Adipocyte (in vitro differentiated cells): ENCODE results near the gene ATP1B1.

Experiments used
- DNase-seq: peaks from one replicate; pipeline ENCODE4 v3.0.0-alpha.2; 2015; ENCODE audit warnings: low read depth
- H3K27me3 ChIP-seq: replicated peaks from 2 replicates; pipeline ENCODE4 v1.7.0; 2013; ENCODE audit warnings: mild to moderate bottlenecking, low read length, moderate library complexity; ENCODE audit not compliant: control insufficient read depth, insufficient read depth
- H3K36me3 ChIP-seq: 2 replicates; pipeline ENCODE4 v1.7.0; 2013; ENCODE audit warnings: low read length, mild to moderate bottlenecking, moderate library complexity; ENCODE audit not compliant: control insufficient read depth, insufficient read depth, severe bottlenecking
- H3K4me1 ChIP-seq: 2 replicates; pipeline ENCODE4 v1.7.0; 2013; ENCODE audit warnings: mild to moderate bottlenecking, low read length, moderate library complexity; ENCODE audit not compliant: control insufficient read depth, insufficient read depth
- H3K4me3 ChIP-seq: 2 replicates; pipeline ENCODE4 v1.7.0; 2013; ENCODE audit warnings: mild to moderate bottlenecking, low read length, moderate library complexity
- H3K9ac ChIP-seq: 2 replicates; pipeline ENCODE4 v1.7.0; 2013; ENCODE audit warnings: mild to moderate bottlenecking, low read length, moderate library complexity
- H3K9me3 ChIP-seq: 2 replicates; pipeline ENCODE4 v1.7.0; 2013; ENCODE audit warnings: mild to moderate bottlenecking, low read length, moderate library complexity; ENCODE audit not compliant: control insufficient read depth

ATP1B1 gene

GRCh38 chr1:169108863-169109560 is 2.5 kb downstream of the ATP1B1 start:
- no peaks in the 10 kb centered on the region for H3K9me3 ChIP-seq
- H3K4me3 ChIP-seq: no peak overlapping the region
- H3K9ac ChIP-seq: no peak overlapping the region
- H3K4me1 ChIP-seq: peaks cover 20% of the 10 kb centered on the region
- H3K36me3 ChIP-seq: peaks cover 13% of the 10 kb centered on the region
- no peaks in the 10 kb centered on the region for H3K27me3 ChIP-seq
- DNase-seq: no peak

GRCh38 chr1:169109561-169110134 is 3.2 kb downstream of the ATP1B1 start:
- peak overlapping the region; percentile 19 for H3K4me3 ChIP-seq
- peak; percentile 83 for DNase-seq

GRCh38 chr1:169110236-169110635 is 3.7 kb downstream of the ATP1B1 start:
- H3K4me3 ChIP-seq: peak overlapping the region; percentile 19
- no peak for DNase-seq

More at GRCh38 chr1:169109561-169110134, 3.2 kb downstream of the ATP1B1 start:
- H3K4me1 ChIP-seq: peaks cover 22% of the 10 kb centered on the region
- peaks cover 15% of the 10 kb centered on the region for H3K36me3 ChIP-seq
- no peaks in the 10 kb centered on the region for H3K27me3 ChIP-seq
- H3K9me3 ChIP-seq: no peaks in the 10 kb centered on the region
- no peak overlapping the region for H3K9ac ChIP-seq

GRCh38 chr1:169110689-169111447 is 4.4 kb downstream of the ATP1B1 start:
- no peak overlapping the region for H3K9ac ChIP-seq
- no peaks in the 10 kb centered on the region for H3K27me3 ChIP-seq
- H3K4me1 ChIP-seq: peaks cover 22% of the 10 kb centered on the region
- H3K9me3 ChIP-seq: no peaks in the 10 kb centered on the region
- DNase-seq: peak; percentile 60
- H3K36me3 ChIP-seq: peaks cover 15% of the 10 kb centered on the region
- H3K4me3 ChIP-seq: no peak overlapping the region

More at GRCh38 chr1:169110236-169110635, 3.7 kb downstream of the ATP1B1 start:
- Histone ChIP-seq H3K27me3 (no peaks in the 10 kb centered on the region), H3K4me1 (peaks cover 22% of the 10 kb centered on the region), H3K9me3 (no peaks in the 10 kb centered on the region), H3K9ac (no peak overlapping the region), H3K36me3 (peaks cover 15% of the 10 kb centered on the region)

- no peak overlapping the region for H3K4me3 ChIP-seq
- H3K4me1 ChIP-seq: peaks cover 22% of the 10 kb centered on the region
- H3K36me3 ChIP-seq: peaks cover 15% of the 10 kb centered on the region
- no peak for DNase-seq
- no peak overlapping the region for H3K9ac ChIP-seq
- no peaks in the 10 kb centered on the region for H3K27me3 ChIP-seq
- H3K9me3 ChIP-seq: no peaks in the 10 kb centered on the region
Measured at GRCh38 chr1:169111472-169111871, 5.0 kb downstream of the ATP1B1 start.

DNA sequence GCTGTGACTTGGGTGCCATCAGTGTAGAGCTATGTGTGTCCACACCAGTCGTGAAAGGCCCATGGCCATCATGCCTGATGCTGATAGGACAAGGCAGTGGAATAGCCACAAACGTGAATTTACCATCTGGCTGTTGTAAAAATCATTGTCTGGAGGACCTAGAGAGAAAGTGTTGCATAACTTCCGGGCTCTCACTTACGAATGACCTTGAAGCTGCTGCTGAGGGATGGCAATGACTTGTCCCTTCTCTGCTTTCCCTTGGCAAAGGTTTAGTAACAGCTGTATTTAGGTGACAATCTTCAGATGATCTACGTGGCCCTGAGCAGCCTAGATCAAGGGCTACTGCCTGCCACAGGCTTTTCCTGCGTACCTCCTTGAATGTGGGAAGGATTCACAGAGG is 5.8 kb downstream of the ATP1B1 start:
- no peaks in the 10 kb centered on the region for H3K9me3 ChIP-seq
- DNase-seq: no peak
- H3K4me1 ChIP-seq: peaks cover 22% of the 10 kb centered on the region
- H3K36me3 ChIP-seq: peaks cover 17% of the 10 kb centered on the region
- H3K9ac ChIP-seq: no peak overlapping the region
- no peak overlapping the region for H3K4me3 ChIP-seq
- H3K27me3 ChIP-seq: no peaks in the 10 kb centered on the region

DNA sequence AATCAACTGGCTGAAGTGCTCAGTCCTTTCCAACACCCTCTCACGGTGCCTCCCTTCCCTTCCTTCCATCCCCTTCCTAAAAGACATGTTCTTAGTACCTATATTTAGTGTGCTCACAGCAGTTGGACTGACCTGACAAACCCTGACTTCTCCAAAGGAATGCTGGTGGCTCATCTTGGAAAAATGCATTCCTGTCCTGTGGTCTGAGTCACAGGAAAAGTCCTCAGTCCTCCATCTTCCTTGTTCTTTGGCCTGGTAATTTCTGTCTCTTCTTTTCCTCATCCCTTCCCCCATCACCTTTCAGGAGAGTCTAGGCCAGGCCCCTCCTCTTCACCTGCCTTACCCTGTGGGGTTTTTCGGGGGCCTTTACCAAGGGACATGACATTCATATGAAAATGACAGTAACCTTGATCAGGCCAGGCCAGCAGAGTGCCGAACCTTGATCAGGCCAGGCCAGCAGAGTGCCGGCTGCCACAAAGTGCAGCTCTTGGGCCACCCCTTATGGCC is 7.2 kb downstream of the ATP1B1 start:
- Histone ChIP-seq H3K36me3 (peaks cover 22% of the 10 kb centered on the region), H3K4me1 (peaks cover 22% of the 10 kb centered on the region), H3K9ac (peak overlapping the region; percentile 36), H3K27me3 (no peaks in the 10 kb centered on the region), H3K9me3 (no peaks in the 10 kb centered on the region), H3K4me3 (no peak overlapping the region)
- peak; percentile 69 for DNase-seq

- Histone ChIP-seq H3K36me3 (peaks cover 22% of the 10 kb centered on the region), H3K4me3 (no peak overlapping the region)
Measured at GRCh38 chr1:169115891-169116585, 9.5 kb downstream of the ATP1B1 start.

GRCh38 chr1:169117014-169117413 is 10.5 kb downstream of the ATP1B1 start:
- Histone ChIP-seq H3K4me3 (no peak overlapping the region), H3K4me1 (peaks cover 8% of the 10 kb centered on the region), H3K9ac (no peak overlapping the region), H3K9me3 (no peaks in the 10 kb centered on the region), H3K36me3 (peaks cover 14% of the 10 kb centered on the region), H3K27me3 (no peaks in the 10 kb centered on the region)
- DNase-seq: no peak

More at GRCh38 chr1:169115891-169116585, 9.5 kb downstream of the ATP1B1 start:
- Histone ChIP-seq H3K9me3 (no peaks in the 10 kb centered on the region), H3K27me3 (no peaks in the 10 kb centered on the region), H3K4me1 (peaks cover 8% of the 10 kb centered on the region), H3K9ac (no peak overlapping the region)
- DNase-seq: peak; percentile 56

GRCh38 chr1:169117599-169117998 is 11.1 kb downstream of the ATP1B1 start:
- no peaks in the 10 kb centered on the region for H3K9me3 ChIP-seq
- H3K27me3 ChIP-seq: no peaks in the 10 kb centered on the region
- H3K36me3 ChIP-seq: peaks cover 10% of the 10 kb centered on the region
- peaks cover 8% of the 10 kb centered on the region for H3K4me1 ChIP-seq
- no peak overlapping the region for H3K9ac ChIP-seq
- DNase-seq: no peak
- no peak overlapping the region for H3K4me3 ChIP-seq

DNA sequence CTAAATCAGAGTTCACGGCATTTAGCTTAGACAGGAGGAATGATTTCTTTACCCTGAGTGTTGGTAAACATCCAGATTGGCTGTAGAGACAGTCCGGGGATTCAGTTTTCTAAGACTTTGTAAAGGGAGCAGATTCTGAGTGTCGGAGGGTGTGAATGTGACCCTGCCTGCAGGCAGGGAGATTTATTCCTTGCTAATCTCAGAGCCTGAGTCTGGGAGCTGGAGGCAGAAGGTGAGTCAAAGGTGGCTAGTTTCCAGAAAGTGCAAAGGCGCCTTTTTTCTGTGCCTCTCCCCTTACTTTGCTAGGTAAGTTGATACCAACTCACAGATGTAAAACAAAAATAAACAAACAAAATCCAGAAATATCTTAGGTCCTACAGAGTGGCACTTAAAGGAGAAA is 11.7 kb downstream of the ATP1B1 start:
- Histone ChIP-seq H3K9ac (no peak overlapping the region), H3K36me3 (peaks cover 10% of the 10 kb centered on the region), H3K4me1 (peaks cover 7% of the 10 kb centered on the region), H3K4me3 (no peak overlapping the region), H3K27me3 (no peaks in the 10 kb centered on the region), H3K9me3 (no peaks in the 10 kb centered on the region)
- no peak for DNase-seq
